GM19455 (cell line): ENCODE data around the gene UPK1B.

Experiments used
- ATAC-seq: cut with Tn5 transposase; IDR thresholded peaks from one replicate; pipeline ENCODE4 v1.9.1; 2021; ENCODE audit not compliant: unreplicated experiment

UPK1B gene

DNA sequence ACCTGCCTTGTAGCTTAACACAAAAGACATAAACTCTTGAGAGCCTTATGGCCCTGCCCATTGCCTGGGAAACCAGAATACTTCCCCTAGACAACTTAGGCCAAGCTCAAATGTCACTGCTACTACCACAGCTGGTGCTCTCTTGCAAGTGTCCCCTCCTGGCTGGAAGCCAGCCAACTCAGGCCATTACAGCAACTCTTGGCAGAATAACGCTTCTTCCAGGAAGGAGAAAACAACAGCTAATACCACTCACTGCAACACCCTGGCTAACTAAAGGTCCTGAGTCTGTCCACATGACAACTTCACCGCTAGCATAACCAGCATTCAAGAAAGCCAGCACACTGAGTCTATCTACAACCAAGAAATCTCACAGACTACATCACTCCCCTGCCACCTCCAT lies 72.4 kb downstream of the UPK1B start:
- no peak for ATAC-seq
